Loucy (cell line): ENCODE data around the gene SASH1.

ENCODE experiments used
- H2AFZ ChIP-seq: fragments of 200-600 bp; sonication (generic); 2 replicates; pipeline ENCODE4 v1.6.0; 2016; ENCODE audit warnings: antibody characterized with exemption, mild to moderate bottlenecking, low read length, moderate library complexity
- H3F3A ChIP-seq: fragments of 200-600 bp; 2 replicates; pipeline ENCODE4 v1.6.0; 2016; ENCODE audit warnings: antibody characterized with exemption, low read depth, mild to moderate bottlenecking
- H3K27me3 ChIP-seq: fragments of 200-600 bp; sonication (generic); 2 replicates; pipeline ENCODE4 v1.6.1; 2014; ENCODE audit warnings: low read length, mild to moderate bottlenecking; ENCODE audit not compliant: insufficient read depth, poor library complexity, severe bottlenecking
- H3K36me3 ChIP-seq: fragments of 200-600 bp; sonication (generic); 2 replicates; pipeline ENCODE4 v1.6.1; 2016; ENCODE audit warnings: low read length; ENCODE audit not compliant: insufficient read depth
- H3K4me1 ChIP-seq: fragments of 200-600 bp; sonication (generic); 2 replicates; pipeline ENCODE4 v1.5.1; 2014; ENCODE audit warnings: low read length, mild to moderate bottlenecking; ENCODE audit not compliant: insufficient read depth, poor library complexity, severe bottlenecking
- H3K4me2 ChIP-seq: fragments of 200-600 bp; sonication (generic); 2 replicates; pipeline ENCODE4 v1.6.0; 2014; ENCODE audit warnings: antibody characterized with exemption, low read length, low read depth, mild to moderate bottlenecking; ENCODE audit not compliant: poor library complexity, severe bottlenecking
- H3K4me3 ChIP-seq: fragments of 200-600 bp; sonication (generic); 2 replicates; pipeline ENCODE4 v1.5.1; 2014; ENCODE audit warnings: low read length, mild to moderate bottlenecking, mixed read lengths; ENCODE audit not compliant: poor library complexity, severe bottlenecking
- H3K79me2 ChIP-seq: fragments of 200-600 bp; sonication (generic); 2 replicates; pipeline ENCODE4 v1.6.1; 2014; ENCODE audit warnings: low read length; ENCODE audit not compliant: insufficient read depth
- H3K9ac ChIP-seq: fragments of 200-600 bp; sonication (generic); 2 replicates; pipeline ENCODE4 v1.6.0; 2014; ENCODE audit warnings: mild to moderate bottlenecking, low read depth, low read length, moderate library complexity; ENCODE audit not compliant: poor library complexity, severe bottlenecking
- H3K9me2 ChIP-seq: fragments of 200-600 bp; sonication (generic); replicated peaks from 2 replicates; pipeline ENCODE4 v1.6.1; 2016; ENCODE audit warnings: low read depth, low read length, mixed read lengths
- H3K9me3 ChIP-seq: fragments of 200-600 bp; sonication (generic); 2 replicates; pipeline ENCODE4 v1.6.1; 2014; ENCODE audit warnings: mild to moderate bottlenecking, antibody characterized with exemption, low read length, low read depth; ENCODE audit not compliant: insufficient read depth
- H4K20me1 ChIP-seq: fragments of 200-600 bp; sonication (generic); 2 replicates; pipeline ENCODE4 v1.6.0; 2014; ENCODE audit warnings: antibody characterized with exemption, low read length, mild to moderate bottlenecking; ENCODE audit not compliant: insufficient read depth, poor library complexity, severe bottlenecking
- EZH2phosphoT487 ChIP-seq: fragments of 200-600 bp; IDR thresholded peaks from 2 replicates; pipeline ENCODE4 v1.6.1; 2018; ENCODE audit warnings: antibody characterized with exemption, mild to moderate bottlenecking, moderate library complexity, borderline replicate concordance
- TF ChIP-seq, protein P1 (sequence below): fragments of 200-600 bp; sonication (generic); conservative IDR thresholded peaks from 2 replicates; pipeline ENCODE4 v1.5.1; 2014; ENCODE audit warnings: mild to moderate bottlenecking, antibody characterized with exemption, low read length

Gene SASH1

DNA sequence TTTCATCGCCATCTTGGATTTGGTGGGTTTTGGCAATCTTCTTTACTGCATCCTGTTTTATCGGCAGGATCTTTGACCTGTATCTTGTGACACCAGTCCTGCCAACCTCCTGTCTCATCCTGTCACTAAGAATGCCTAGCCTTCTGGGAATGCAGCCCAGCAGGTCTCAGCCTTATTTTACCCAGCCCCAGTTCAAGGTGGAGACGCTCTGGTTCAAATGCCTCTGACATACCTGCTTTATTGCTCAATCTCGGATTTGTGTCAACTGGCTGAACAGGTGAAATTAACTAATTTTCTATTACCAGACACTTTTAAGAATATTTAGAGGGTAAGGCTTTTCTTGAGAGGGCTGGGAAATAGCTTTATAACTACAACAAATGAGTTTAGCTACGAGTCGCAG is 102.5 kb downstream of the SASH1 start:
- TF ChIP-seq EZH2phosphoT487 = no peak
- TF ChIP-seq, protein P1, sequence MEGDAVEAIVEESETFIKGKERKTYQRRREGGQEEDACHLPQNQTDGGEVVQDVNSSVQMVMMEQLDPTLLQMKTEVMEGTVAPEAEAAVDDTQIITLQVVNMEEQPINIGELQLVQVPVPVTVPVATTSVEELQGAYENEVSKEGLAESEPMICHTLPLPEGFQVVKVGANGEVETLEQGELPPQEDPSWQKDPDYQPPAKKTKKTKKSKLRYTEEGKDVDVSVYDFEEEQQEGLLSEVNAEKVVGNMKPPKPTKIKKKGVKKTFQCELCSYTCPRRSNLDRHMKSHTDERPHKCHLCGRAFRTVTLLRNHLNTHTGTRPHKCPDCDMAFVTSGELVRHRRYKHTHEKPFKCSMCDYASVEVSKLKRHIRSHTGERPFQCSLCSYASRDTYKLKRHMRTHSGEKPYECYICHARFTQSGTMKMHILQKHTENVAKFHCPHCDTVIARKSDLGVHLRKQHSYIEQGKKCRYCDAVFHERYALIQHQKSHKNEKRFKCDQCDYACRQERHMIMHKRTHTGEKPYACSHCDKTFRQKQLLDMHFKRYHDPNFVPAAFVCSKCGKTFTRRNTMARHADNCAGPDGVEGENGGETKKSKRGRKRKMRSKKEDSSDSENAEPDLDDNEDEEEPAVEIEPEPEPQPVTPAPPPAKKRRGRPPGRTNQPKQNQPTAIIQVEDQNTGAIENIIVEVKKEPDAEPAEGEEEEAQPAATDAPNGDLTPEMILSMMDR = no peak
- H3K4me1 ChIP-seq = peaks cover 12% of the 10 kb centered on the region
- no peaks in the 10 kb centered on the region for H3F3A ChIP-seq
- H3K4me3 ChIP-seq = no peak overlapping the region
- H4K20me1 ChIP-seq = no peaks in the 10 kb centered on the region
- no peaks in the 10 kb centered on the region for H3K9me2 ChIP-seq
- H3K79me2 ChIP-seq = no peaks in the 10 kb centered on the region
- no peaks in the 10 kb centered on the region for H3K9me3 ChIP-seq
- H2AFZ ChIP-seq = no peak overlapping the region
- no peak overlapping the region for H3K4me2 ChIP-seq
- no peak overlapping the region for H3K9ac ChIP-seq
- no peaks in the 10 kb centered on the region for H3K27me3 ChIP-seq
- H3K36me3 ChIP-seq = no peaks in the 10 kb centered on the region

DNA sequence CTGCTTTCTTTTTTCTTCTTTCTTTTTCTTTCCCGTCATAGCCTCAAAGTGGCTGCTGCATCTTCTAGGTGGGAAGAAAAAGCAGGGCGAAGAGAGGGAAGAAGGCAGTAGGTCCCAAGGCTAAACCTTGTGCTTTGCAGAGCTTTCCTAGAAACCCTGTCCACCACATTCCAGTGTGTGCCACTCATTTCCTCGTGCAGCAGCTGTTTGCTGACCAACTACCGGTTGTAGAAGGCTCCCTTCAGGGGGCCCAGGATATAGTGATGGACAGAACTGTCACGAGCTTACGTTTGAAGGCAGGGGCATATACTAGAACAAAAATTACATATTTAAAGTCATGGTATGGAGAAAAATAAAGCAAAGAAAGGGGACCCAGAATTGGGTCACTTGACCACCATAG is 103.0 kb downstream of the SASH1 start:
- no peaks in the 10 kb centered on the region for H3K27me3 ChIP-seq
- H3F3A ChIP-seq = no peaks in the 10 kb centered on the region
- no peaks in the 10 kb centered on the region for H4K20me1 ChIP-seq
- H3K9me3 ChIP-seq = no peaks in the 10 kb centered on the region
- peaks cover 12% of the 10 kb centered on the region for H3K4me1 ChIP-seq
- H3K9me2 ChIP-seq = no peaks in the 10 kb centered on the region
- TF ChIP-seq, protein P1 = no peak
- no peak for TF ChIP-seq EZH2phosphoT487
- H3K4me2 ChIP-seq = no peak overlapping the region
- H2AFZ ChIP-seq = no peak overlapping the region
- no peak overlapping the region for H3K9ac ChIP-seq
- no peak overlapping the region for H3K4me3 ChIP-seq
- H3K79me2 ChIP-seq = no peaks in the 10 kb centered on the region
- H3K36me3 ChIP-seq = no peaks in the 10 kb centered on the region

GRCh38 chr6:148446681-148447080 is 104.0 kb downstream of the SASH1 start:
- Histone ChIP-seq H3K4me1 (peaks cover 13% of the 10 kb centered on the region), H3K27me3 (no peaks in the 10 kb centered on the region), H3K9ac (no peak overlapping the region), H2AFZ (no peak overlapping the region), H3K9me3 (no peaks in the 10 kb centered on the region), H3K4me2 (no peak overlapping the region), H3K36me3 (no peaks in the 10 kb centered on the region), H3K4me3 (no peak overlapping the region), H4K20me1 (no peaks in the 10 kb centered on the region), H3F3A (no peaks in the 10 kb centered on the region), H3K9me2 (no peaks in the 10 kb centered on the region), H3K79me2 (no peaks in the 10 kb centered on the region)
- TF ChIP-seq EZH2phosphoT487 = no peak
- TF ChIP-seq, protein P1 = no peak
